ENCODE results near the gene RER1. TPM values are rescaled to one million over a fixed set of nuclear protein-coding genes. Genes with fewer than 3 reads are reported as not detected.

Gene RER1
- total RNA-seq, 4 donors from 2014 or later = 56.4 to 76.8 (median 66.8) TPM

- DNase-seq (ENCODE audit: low spot score in 2 of 2) = no peak
- Histone ChIP-seq H3K9me3 (no peaks in the 10 kb centered on the region), H3K36me3 (peaks cover 0 to 25% (median 0%) of the 10 kb centered on the region in 3 donors), H3K4me1 (no peaks in the 10 kb centered on the region), H3K27me3 (no peaks in the 10 kb centered on the region), H3K27ac (no peak overlapping the region), H3K4me3 (no peak overlapping the region)
- TF ChIP-seq EP300 (IDR thresholded peaks at IDR 0.05) = no peak
- no peak for TF ChIP-seq POLR2A (IDR thresholded peaks at IDR 0.05)
- no peak for TF ChIP-seq CTCF (IDR thresholded peaks at IDR 0.05)
- 83 to 90% methylated on average over 22 to 28 of the region's 28 CpGs for WGBS, 2 donors
These were observed 36.0 kb upstream of the RER1 start for GRCh38 chr1:2355373-2356261.

GRCh38 chr1:2356401-2356800, 35.2 kb upstream of the RER1 start:
- Histone ChIP-seq H3K4me3 (no peak overlapping the region), H3K27ac (no peak overlapping the region), H3K36me3 (peaks cover 0 to 25% (median 0%) of the 10 kb centered on the region in 3 donors), H3K27me3 (no peaks in the 10 kb centered on the region), H3K4me1 (no peaks in the 10 kb centered on the region), H3K9me3 (no peaks in the 10 kb centered on the region)
- DNase-seq (ENCODE audit: low spot score in 2 of 2) = no peak
- TF ChIP-seq POLR2A (IDR thresholded peaks at IDR 0.05) (no peak), CTCF (IDR thresholded peaks at IDR 0.05) (no peak), EP300 (IDR thresholded peaks at IDR 0.05) (no peak)
- 81 to 92% methylated on average over 6 to 12 of the region's 15 CpGs for WGBS, 2 donors

DNA sequence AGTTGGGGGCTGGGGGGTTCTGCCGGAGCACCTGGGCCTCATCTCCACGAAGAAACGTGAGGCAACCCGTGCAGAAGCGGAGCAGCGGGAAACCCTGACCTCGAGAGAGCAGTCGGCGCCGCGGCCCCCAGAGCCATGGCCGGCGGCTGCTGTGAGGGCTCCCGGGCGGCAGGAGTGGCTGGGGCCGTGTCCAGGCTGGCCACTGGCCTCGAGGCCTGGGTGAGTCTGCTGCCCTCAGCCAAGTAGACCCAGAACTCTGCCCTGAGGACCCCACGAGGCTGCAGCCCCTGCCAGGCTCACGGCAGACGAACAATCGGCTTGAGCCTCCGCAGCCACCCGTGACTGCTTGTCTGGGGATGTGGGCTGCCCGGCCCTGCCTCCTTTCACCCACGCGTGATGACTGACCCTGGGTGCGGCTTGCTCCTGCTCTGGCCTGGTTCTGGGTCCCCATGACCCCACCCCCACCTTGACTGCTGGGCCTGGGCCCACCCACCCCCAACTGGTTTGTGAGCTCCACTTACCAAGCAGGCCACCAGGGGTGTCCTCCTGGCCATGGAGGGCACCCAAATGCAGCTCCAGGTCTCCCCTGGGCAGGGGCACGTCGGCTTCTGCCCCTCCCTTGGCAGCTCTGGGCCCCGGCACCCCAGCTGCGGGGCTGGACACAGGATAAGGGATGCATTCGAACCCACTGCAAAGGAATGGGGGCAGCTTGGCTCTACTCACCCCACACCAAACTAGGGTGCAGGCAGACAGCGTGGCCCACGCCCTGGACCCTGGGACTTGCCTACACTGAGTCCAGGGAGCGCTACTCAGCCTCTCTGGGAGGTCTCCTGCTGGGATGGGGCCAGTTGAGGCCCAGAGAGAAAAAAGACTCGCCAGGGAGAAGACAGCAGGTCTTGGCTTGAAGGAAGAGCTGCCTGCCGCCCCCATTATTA, 34.5 kb upstream of the RER1 start:
- no peak for DNase-seq (ENCODE audit: low spot score in 2 of 2)
- 83 to 84% methylated on average over 18 to 28 of the region's 37 CpGs for WGBS, 2 donors
- TF ChIP-seq POLR2A (IDR thresholded peaks at IDR 0.05) (no peak), EP300 (IDR thresholded peaks at IDR 0.05) (no peak), CTCF (IDR thresholded peaks at IDR 0.05) (no peak)
- Histone ChIP-seq H3K9me3 (no peaks in the 10 kb centered on the region), H3K27ac (no peak overlapping the region), H3K36me3 (peaks cover 0 to 29% (median 0%) of the 10 kb centered on the region in 3 donors), H3K4me3 (no peak overlapping the region), H3K4me1 (no peaks in the 10 kb centered on the region), H3K27me3 (no peaks in the 10 kb centered on the region)

DNA sequence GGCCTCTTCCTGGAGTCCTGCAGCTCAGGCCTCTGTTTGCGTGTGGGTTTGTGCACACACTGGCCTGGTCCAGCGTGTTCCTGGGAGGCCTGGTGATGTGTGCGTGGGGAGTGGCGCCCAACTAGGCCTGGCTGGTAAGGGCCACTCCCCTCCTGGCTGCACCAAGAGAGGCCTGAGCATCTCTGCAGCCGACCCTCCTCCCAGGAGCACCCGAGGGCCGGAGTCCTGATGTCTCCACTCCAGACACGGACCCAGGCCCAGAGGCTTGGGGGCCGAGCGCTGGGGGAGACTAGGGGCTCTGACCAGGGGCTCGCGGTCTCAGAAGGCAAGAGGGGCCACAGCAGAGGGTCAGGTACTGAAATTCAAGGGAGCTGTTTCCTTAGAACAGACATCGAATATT, 33.6 kb upstream of the RER1 start:
- Histone ChIP-seq H3K27me3 (no peaks in the 10 kb centered on the region), H3K4me1 (no peaks in the 10 kb centered on the region), H3K27ac (no peak overlapping the region), H3K9me3 (no peaks in the 10 kb centered on the region), H3K4me3 (no peak overlapping the region), H3K36me3 (peaks cover 0 to 31% (median 0%) of the 10 kb centered on the region in 3 donors)
- 86 to 92% methylated on average over 7 to 9 of the region's 13 CpGs for WGBS, 2 donors
- TF ChIP-seq CTCF (IDR thresholded peaks at IDR 0.05) = no peak
- no peak for TF ChIP-seq POLR2A (IDR thresholded peaks at IDR 0.05)
- no peak for TF ChIP-seq EP300 (IDR thresholded peaks at IDR 0.05)
- DNase-seq (ENCODE audit: low spot score in 2 of 2) = no peak
